Germinal center (tissue), 1 donor: ENCODE measurements around the gene C14orf180.
A peak's percentile ranks its signal among the peaks of the same experiment; 100 is the strongest.

Experiments used
- DNase-seq: peaks from one replicate; pipeline ENCODE4 v3.0.0; 2012; ENCODE audit warnings: mixed read lengths, low spot score

C14orf180 gene

GRCh38 chr14:104561632-104562495 lies 17.7 kb upstream of the C14orf180 start:
- DNase-seq: no peak

GRCh38 chr14:104562606-104563005 lies 17.0 kb upstream of the C14orf180 start:
- no peak for DNase-seq

GRCh38 chr14:104563191-104563741 lies 16.3 kb upstream of the C14orf180 start:
- no peak for DNase-seq

- peak; percentile 73 for DNase-seq
These were observed 15.6 kb upstream of the C14orf180 start for GRCh38 chr14:104563742-104564615.

GRCh38 chr14:104564744-104565679 lies 14.6 kb upstream of the C14orf180 start:
- DNase-seq: no peak

- DNase-seq: no peak
These were observed 12.2 kb upstream of the C14orf180 start for GRCh38 chr14:104567141-104567956.

GRCh38 chr14:104567957-104568225 lies 11.7 kb upstream of the C14orf180 start:
- DNase-seq: no peak

- DNase-seq: no peak
These were observed 10.9 kb upstream of the C14orf180 start for GRCh38 chr14:104568620-104569019.

- DNase-seq: no peak
These were observed 10.1 kb upstream of the C14orf180 start for GRCh38 chr14:104569435-104569834.

- no peak for DNase-seq
These were observed 8.3 kb upstream of the C14orf180 start for GRCh38 chr14:104571246-104571645.

GRCh38 chr14:104572024-104572626 lies 7.4 kb upstream of the C14orf180 start:
- DNase-seq: no peak

GRCh38 chr14:104572668-104573067 lies 6.9 kb upstream of the C14orf180 start:
- DNase-seq: no peak

- no peak for DNase-seq
These were observed 5.6 kb upstream of the C14orf180 start for GRCh38 chr14:104573930-104574329.

- no peak for DNase-seq
These were observed 5.0 kb upstream of the C14orf180 start for GRCh38 chr14:104574536-104574935.

- no peak for DNase-seq
These were observed 4.5 kb upstream of the C14orf180 start for GRCh38 chr14:104574978-104575583.

GRCh38 chr14:104576232-104576969 lies 3.2 kb upstream of the C14orf180 start:
- DNase-seq: no peak

GRCh38 chr14:104576970-104577332 lies 2.6 kb upstream of the C14orf180 start:
- no peak for DNase-seq

- no peak for DNase-seq
These were observed 2.1 kb upstream of the C14orf180 start for GRCh38 chr14:104577426-104577825.

GRCh38 chr14:104577847-104578301 lies 1.7 kb upstream of the C14orf180 start:
- no peak for DNase-seq
